Panc1 (cell line): ENCODE measurements around the gene FLVCR2.

Experiments
- POLR2AphosphoS5 ChIP-seq: IDR thresholded peaks from 2 replicates; pipeline ENCODE4 v1.6.1; 2012; ENCODE audit warnings: mild to moderate bottlenecking, low read depth, low read length, moderate library complexity
- TCF7L2 ChIP-seq: IDR thresholded peaks from 2 replicates; pipeline ENCODE4 v1.6.1; 2011; ENCODE audit warnings: mild to moderate bottlenecking, low read depth, low read length, inconsistent platforms

GRCh38 chr14:75609606-75610475, 31.4 kb downstream of the FLVCR2 start:
- no peak for TF ChIP-seq POLR2AphosphoS5
- no peak for TF ChIP-seq TCF7L2
